ENCODE results near the gene CMKLR1. TPM values are rescaled to one million over a fixed set of nuclear protein-coding genes. Genes with fewer than 3 reads are reported as not detected.

CMKLR1 gene
- total RNA-seq, 1 experiment from 2014 or later, result 0.12 TPM

DNA sequence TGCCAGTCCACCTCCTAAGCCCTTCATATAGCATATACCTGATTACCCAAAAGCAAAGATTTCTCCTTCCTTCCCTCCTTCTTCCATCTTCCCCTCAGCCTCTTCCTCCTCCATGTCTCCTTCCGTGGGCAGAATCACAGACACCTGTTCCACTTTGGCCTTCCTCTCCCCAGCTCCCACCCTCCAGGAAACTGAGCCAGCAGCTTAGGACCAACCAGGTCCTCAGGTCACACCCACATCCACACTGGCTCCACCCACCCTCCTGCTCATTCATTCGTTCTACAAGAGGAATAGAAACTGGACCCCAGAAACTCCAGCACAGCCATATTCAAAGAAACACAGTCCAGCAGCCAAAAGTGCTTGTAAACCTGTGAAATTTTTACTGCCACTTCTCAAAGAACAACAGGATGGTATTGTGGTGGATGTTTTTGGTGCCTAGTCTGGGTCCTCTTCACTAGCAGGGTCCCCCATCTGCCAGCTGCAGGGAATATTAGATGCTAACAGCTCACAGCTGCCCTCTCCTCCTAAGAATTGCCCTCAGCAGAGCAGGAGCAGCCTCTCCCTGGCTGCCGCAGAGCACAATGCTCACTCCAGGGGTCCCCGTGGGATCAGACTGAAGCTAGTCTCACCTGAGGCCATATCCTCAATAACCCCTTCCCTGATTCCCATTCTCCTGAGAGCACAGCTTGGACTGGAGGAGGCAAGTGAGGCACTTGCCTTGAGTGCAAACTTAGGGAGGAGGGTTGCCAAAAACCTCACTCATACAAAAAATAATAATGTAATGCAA, 18.4 kb downstream of the CMKLR1 start:
- Mint-ChIP-seq H3K27ac (ENCODE audit: low read depth, unreplicated experiment) (no peak overlapping the region), H3K4me1 (ENCODE audit: insufficient read depth, unreplicated experiment) (peaks cover 6% of the 10 kb centered on the region), H3K9me3 (ENCODE audit: unreplicated experiment) (no peaks in the 10 kb centered on the region), H3K36me3 (ENCODE audit: insufficient read depth, unreplicated experiment) (peaks cover 5% of the 10 kb centered on the region), H3K27me3 (ENCODE audit: insufficient read depth, unreplicated experiment) (peaks cover 37% of the 10 kb centered on the region), H3K4me3 (ENCODE audit: unreplicated experiment) (no peak overlapping the region)
- POLR2A ChIA-PET, result no interaction called here
- intact Hi-C loops (cut with micrococcal nuclease), result no loop called here
- CTCF ChIA-PET, result no interaction called here
- TF ChIP-seq, protein P1, sequence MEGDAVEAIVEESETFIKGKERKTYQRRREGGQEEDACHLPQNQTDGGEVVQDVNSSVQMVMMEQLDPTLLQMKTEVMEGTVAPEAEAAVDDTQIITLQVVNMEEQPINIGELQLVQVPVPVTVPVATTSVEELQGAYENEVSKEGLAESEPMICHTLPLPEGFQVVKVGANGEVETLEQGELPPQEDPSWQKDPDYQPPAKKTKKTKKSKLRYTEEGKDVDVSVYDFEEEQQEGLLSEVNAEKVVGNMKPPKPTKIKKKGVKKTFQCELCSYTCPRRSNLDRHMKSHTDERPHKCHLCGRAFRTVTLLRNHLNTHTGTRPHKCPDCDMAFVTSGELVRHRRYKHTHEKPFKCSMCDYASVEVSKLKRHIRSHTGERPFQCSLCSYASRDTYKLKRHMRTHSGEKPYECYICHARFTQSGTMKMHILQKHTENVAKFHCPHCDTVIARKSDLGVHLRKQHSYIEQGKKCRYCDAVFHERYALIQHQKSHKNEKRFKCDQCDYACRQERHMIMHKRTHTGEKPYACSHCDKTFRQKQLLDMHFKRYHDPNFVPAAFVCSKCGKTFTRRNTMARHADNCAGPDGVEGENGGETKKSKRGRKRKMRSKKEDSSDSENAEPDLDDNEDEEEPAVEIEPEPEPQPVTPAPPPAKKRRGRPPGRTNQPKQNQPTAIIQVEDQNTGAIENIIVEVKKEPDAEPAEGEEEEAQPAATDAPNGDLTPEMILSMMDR (IDR thresholded peaks at IDR 0.05; ENCODE audit: unreplicated experiment), result no peak
- no TSS peak for BruUV-seq (replicated peaks)
- no peak for DNase-seq (ENCODE audit: unreplicated experiment)

DNA sequence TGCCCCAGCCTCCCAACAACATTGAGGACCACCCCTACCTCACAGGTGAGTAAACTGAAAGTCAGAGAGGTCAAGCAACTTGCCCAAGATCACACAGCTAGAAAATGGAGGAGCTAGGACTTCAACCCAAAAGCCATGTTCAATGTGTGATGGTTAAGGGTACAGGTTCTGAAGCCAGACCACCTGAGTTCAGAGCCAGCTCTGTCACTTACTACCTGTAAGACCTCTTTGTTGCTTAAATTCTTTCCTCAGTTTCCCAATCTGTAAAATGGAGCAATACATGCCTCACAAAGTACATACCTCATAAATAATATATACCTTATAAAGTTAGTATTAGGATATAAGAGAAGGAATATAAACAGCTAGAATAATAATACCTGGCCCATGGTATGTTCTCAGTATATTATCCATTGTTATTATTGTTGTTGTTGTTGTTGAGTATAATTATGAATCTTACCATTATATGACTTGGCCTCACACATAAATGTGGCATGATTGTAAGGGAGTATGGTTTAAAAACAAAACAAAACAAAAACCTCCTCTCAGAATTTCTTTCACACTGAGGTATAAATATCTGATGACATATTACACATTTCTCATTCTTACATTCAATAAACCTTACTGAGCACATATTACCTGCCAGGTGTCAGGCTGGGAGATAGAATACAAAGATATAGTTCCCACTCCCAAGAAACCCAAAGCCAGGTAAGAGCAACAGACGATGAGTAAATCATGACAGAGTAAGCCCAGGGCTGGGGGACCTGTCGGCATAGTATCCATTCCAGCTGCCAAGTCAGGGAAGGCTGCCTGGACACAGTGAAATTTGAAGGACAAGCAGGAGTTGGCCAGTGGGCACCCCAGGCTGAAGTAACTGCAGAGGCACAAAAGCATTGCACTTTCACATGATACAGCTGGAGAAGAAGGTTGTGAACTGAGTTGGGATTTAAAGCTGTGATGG, 19.6 kb downstream of the CMKLR1 start:
- Mint-ChIP-seq H3K27me3 (ENCODE audit: insufficient read depth, unreplicated experiment) (peaks cover 37% of the 10 kb centered on the region), H3K4me1 (ENCODE audit: insufficient read depth, unreplicated experiment) (peaks cover 6% of the 10 kb centered on the region), H3K27ac (ENCODE audit: low read depth, unreplicated experiment) (no peak overlapping the region), H3K36me3 (ENCODE audit: insufficient read depth, unreplicated experiment) (peaks cover 5% of the 10 kb centered on the region), H3K9me3 (ENCODE audit: unreplicated experiment) (no peaks in the 10 kb centered on the region), H3K4me3 (ENCODE audit: unreplicated experiment) (no peak overlapping the region)
- ChIA-PET POLR2A (no interaction called here), CTCF (no interaction called here)
- TF ChIP-seq, protein P1 (IDR thresholded peaks at IDR 0.05; ENCODE audit: unreplicated experiment), result no peak
- intact Hi-C loops (cut with micrococcal nuclease), result no loop called here
- no TSS peak for BruUV-seq (replicated peaks)
- DNase-seq (ENCODE audit: unreplicated experiment), result no peak

DNA sequence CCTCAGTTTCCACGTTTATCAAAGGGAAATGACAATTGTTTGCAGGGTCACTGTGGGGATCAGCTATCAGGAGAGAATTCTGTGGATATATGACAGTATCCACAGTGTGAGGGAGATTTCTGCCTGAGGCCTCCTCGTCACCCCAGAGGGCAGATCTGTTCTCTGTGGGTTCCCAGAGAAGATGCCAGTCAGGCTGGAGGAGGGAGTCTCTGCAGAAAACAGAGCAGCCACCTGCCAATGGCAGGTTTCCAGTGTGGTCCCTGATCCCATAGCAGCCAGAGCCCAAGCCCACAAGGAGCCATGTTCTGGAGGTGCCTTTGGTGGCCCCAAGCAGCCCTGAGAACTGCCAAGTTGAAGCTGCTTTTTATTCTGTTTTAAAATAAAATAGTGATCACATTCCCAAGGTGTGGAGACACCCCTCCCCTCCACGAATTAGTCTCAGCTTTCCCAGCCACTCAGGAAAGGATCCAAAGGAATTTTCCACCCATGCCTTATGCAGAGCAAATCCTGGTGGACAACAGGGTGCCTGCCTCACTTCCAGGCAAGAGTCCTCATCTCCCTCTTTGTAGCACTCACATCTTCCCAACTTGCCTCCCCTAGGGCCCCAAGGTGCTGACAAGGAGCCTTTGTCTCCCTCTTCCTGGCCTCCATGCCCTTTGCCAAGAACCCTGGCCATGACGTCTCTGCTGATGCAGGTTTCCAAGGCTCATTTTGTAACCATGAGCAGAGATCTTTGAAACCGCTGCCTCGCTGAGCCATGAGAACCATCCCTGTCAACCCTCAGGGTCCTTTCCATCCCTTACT, 20.4 kb downstream of the CMKLR1 start:
- no peak overlapping the region for H3K4me3 Mint-ChIP-seq (ENCODE audit: unreplicated experiment)
- peaks cover 6% of the 10 kb centered on the region for H3K4me1 Mint-ChIP-seq (ENCODE audit: insufficient read depth, unreplicated experiment)
- no peaks in the 10 kb centered on the region for H3K9me3 Mint-ChIP-seq (ENCODE audit: unreplicated experiment)
- no peak overlapping the region for H3K27ac Mint-ChIP-seq (ENCODE audit: low read depth, unreplicated experiment)
- DNase-seq (ENCODE audit: unreplicated experiment), result no peak
- intact Hi-C loops (cut with micrococcal nuclease), result no loop called here
- peaks cover 37% of the 10 kb centered on the region for H3K27me3 Mint-ChIP-seq (ENCODE audit: insufficient read depth, unreplicated experiment)
- CTCF ChIA-PET, result interaction anchor here (0.6 kb wide), 2 partner anchors 10 to 400 kb away, joined by 3 to 4 read pairs; no protein-coding TSS in a partner anchor
- BruUV-seq (replicated peaks), result no TSS peak
- TF ChIP-seq, protein P1 (IDR thresholded peaks at IDR 0.05; ENCODE audit: unreplicated experiment), result no peak
- POLR2A ChIA-PET, result no interaction called here
- H3K36me3 Mint-ChIP-seq (ENCODE audit: insufficient read depth, unreplicated experiment), result peaks cover 5% of the 10 kb centered on the region
